HG03095 (cell line): ENCODE results near the gene SEMA5A.

Source experiments
- ATAC-seq: cut with Tn5 transposase; IDR thresholded peaks from one replicate; pipeline ENCODE4 v1.9.1; 2021; ENCODE audit warnings: moderate library complexity; ENCODE audit not compliant: unreplicated experiment

The SEMA5A gene

DNA sequence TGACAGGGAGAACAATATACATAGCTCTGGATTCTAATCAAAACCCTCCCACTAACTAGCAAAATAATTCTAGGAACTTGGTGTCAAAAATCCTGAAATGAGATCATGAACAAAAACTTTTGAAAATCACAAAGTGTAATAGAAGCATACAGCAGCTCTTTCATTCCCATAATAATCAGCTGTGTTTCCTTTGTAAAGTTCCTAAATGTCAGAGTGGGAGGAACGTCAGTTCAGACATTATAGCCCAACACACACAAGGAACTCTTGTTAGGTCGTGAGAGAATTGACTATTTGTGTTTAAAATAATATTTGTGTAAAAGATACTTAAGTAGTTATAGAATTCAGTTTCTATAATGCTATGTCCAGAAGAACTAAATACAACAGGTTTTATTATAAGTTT is 312.8 kb downstream of the SEMA5A start:
- no peak for ATAC-seq

DNA sequence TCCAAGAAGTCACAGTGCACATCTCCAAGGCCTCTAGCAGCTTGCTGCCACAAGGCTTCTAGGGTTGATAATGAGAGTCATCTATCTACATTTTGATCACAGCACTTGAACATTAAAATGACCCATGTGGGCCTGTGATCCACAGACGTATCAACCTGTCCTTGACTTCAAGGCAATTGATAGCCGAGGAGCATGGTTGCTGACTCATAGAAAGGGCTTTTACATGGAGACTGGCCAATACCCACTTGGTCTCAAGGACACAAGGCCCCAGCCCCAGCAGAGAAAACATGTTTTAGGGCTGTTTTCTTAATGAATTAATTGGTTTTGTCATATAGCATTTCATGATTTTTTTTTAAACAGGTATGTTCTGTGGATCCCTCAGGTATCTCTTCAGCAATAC is 314.0 kb downstream of the SEMA5A start:
- no peak for ATAC-seq

DNA sequence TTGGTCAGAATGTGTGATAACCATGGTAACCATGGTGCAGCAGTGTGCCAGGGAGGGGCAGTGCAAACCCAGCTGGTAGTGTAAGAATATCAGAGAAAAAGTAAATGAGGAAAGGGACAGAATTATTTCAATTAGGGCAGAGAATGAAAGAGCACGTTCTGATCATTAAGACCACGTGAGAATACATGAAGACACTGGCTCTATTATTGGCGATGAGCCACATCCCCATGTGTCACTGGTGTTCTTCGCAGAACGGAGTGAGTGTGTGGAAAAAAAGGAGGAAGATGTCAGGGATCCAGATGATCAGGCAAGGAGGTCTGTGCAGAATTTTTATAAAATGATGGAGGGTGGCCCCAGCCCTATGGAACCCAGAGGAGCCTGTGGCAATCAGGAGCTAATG is 315.5 kb downstream of the SEMA5A start:
- no peak for ATAC-seq

DNA sequence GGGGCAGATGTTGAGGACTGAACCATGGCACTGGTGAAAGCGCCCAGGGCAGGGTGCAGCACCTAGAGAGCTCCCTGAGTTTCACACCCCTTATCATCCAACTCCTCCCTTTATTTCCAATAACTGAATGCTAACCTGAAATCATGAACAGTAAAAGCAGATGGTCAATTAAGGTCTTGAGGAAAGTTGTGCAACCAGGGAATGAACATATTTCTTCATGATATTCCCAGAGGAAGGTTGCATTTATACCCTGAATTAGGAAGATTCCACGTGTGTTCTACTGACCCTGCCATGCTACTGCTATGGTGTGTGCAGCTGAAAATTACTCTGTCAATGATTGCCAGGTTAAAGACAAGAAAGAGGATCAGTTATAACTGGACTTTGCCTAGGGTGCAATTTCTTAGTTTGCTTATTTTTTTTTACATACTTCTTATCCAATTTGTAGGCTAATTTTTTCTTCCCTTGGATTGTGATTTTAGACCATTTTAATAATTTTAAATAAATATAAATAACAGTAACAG is 319.8 kb downstream of the SEMA5A start:
- no peak for ATAC-seq

DNA sequence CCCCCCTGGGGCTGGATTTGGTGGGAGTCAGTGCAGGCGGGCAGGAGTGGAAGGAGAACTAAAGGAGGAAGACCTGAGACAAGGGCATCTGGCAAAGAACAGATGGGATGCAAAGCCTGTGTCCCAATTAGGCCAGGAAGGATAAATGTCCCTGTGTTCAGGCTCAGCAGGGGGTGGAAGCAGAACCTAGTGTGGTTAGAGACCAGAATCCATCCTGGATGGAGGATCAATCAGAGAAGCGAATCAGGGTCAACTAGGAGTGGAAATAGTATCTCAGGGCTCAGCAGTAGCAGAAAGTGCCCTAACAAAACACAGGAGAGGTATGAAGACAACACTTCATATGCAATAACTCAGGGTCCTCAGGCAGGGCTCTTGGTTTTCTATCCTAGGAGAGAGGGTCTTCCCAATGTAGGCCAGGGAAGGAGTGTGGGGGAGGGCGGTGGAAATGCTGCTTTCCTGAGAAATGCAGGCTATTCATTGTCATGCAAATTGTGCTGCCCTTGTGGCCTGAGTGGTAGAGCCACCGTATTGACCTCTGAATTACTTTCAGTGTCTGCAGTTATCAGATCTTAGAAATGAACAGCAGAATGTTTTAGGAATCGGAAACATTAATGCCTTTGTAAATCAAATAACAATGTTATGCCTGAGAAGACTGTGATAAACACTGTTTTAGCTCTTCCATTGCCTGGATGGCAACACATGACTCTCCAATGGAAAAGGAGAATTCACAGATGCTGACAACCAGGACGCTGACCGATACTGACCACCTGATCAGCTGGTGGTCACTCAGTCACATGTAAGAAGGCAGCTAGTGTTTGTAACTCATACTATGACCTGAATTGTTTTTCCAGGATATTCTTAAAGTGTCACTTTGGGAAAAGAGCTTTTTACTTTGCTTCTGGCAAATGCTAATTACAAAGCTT is 323.6 kb downstream of the SEMA5A start:
- ATAC-seq, result no peak

DNA sequence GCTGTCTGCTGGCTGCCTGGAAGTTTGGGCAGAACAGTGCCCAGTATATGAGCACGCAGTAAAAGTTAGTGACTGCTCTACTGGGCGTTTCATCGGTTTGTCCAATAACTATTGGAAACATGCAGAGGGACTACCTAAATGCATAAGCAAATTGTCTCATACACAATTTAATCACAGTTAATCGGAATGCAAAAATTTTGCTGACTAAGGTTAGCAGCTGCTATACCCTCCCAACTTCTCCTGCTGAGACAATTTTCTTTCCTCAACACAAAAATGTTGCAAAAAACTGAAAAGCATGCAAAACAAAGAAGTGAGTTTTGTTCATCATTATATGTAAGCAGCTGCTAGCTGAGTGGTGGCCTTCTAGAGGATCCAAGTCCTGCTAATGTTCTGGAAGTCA is 327.5 kb downstream of the SEMA5A start:
- no peak for ATAC-seq

DNA sequence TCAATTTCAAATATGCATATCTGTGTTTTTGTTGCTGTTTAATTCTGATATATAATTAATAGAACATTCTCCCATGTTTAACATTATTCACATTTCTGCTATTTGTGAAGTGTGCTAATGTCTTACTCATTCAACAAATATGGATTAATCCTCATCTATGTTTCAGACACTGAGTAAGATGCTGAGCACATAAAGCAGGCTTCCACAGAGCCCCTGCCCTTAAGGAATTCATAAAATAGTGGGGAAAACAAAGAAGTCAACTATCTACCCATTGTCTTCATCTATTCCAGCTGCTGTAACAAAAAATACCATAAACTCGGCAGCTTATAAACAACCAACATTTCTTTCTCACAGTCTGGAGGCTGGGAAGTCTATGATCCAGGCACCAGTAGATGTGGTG is 333.3 kb downstream of the SEMA5A start:
- no peak for ATAC-seq

DNA sequence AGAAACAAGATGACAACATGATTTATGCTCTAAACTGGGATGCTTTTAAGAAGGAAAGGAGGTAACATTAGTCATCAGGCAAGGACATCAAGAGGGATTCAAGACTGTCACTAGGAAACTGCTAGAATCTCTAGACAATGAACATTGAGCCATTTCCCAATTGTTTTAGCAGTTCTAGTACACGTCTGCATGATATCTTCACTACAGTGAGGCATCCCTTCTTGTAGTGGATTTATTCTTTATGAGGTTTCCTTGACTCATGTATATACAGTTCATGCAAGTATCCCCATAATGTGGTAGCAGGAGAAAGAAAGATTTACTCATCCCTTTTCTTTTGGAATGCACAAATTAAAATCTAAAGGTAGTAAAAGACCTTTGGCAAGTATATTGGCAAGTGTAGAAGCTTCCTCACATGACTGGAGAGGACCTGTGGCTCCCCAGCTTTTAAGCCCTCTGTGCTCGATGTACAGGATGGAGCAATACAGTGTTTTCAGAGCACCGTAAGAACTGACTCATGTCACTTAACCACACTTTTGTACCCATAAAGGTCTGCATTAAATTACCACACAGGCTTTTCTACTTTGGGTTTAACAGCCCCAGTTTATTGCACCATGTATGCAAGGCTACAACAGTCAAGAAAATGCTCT is 335.9 kb downstream of the SEMA5A start:
- ATAC-seq, result no peak

DNA sequence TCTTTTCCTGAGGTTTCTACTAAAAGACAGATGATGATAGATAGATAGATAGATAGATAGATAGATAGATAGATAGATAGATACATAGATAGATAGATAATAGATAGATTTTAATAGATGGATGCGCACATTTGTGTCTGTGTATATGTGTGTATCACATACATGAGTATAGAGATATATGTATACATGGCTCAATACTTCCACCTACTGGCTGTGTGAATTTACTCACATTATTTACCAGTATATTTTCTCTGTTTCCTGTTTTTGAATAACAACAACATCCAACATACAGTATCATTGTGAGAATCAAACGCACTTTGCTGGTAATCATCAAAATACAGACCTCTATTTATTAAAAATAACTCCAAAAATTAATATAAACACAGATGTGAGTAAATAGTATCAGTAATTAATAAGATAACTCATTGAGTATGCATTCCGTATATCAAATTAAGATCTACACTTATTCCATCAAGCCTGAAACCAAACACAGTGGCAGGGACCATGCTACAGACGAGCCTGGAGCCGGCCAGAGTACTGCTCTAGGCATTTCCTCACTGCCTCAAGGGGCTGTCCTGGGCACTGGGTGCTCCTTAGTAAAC is 338.0 kb downstream of the SEMA5A start:
- no peak for ATAC-seq

DNA sequence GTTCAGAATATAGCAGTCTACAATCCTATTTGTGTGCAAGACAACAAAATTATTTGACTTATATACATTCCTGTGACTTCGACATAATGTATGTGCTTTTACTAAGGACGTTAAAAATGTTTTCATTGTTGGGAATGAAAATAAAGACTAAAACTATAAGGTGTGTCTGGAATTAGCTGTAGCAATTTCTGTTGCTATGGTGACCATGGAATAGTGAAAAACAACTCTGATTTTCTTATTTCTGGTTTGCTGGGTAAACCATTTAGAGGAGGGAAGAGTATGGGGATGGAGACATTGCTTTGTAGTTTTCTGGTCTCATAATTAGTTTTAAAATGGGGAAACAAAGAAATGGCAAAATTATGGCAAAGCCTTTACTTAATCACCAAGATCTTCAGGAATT is 343.2 kb downstream of the SEMA5A start:
- ATAC-seq, result no peak

DNA sequence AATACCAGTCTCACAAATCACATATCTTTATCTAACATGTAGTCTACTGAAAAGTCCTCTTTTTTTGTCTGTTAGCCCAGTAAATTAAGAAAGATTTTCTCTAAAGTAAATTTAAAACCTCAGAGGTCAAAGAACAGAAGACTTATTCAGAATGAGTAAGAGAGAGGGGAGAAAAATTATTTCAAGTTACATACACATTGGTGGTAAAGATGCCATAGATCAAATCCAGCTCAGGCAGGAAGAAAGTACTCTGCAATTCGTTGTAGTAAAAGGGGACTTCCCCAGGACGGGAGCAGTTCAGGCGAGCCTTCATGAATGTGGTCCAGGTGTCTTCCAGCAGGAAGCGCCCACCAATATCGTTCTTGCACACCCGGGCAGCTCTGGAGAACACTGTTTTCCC is 344.1 kb downstream of the SEMA5A start:
- ATAC-seq, result no peak

DNA sequence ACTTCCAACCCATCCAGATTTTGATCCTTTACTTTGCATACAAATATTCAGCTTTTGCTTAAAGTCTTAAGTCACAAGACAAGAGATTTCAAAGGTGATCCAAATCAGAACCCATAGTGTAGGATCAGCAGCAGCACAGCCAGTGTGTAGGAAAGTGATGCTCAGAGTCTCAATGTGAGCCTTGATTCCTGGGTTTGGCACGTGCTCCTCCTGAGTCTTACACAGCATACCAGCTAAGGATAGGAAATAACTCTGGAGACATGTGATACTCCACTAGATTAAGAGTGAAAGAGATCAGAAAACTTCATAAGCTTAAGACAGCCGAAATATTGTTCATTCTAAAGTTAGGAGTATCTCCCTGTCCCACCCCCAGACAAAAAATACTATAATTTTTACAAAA is 344.9 kb downstream of the SEMA5A start:
- no peak for ATAC-seq

DNA sequence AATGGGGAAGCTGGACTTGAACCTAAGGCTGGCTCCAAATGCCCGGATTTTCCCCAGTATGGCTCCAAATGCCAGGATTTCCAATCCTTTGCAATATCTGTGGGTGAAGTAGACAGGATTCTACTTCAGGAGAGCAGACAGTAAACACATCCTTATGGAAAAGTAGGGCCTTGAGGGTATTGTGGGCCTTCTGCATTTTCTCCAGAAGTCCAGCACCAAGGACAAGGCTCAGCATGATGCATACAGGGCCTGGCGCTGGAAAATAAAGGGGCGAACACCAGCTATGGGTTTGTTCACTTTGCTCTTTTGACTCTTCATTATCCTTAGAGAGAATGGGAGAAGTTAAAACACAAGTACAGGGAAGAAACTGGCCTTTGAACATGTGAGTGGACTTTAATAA is 347.5 kb downstream of the SEMA5A start:
- ATAC-seq, result no peak

DNA sequence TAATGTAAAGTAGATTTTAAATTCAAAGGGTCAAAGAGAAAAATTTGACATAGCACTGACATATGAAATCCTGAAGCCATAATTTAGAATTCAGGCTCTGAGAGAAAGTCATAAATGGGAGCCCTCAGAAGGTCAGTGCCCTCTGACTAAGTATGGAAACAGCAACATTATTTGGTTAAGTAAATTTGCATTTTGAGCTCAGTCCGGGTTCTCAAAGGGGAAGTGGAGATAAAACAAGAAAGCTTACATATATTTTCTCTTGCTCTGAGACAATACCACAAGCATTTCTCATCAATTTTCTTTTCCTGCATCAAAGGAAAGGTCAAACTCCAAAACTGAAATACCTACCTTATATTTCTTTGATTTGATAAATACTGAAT is 348.0 kb downstream of the SEMA5A start:
- peak; percentile 99 for ATAC-seq

DNA sequence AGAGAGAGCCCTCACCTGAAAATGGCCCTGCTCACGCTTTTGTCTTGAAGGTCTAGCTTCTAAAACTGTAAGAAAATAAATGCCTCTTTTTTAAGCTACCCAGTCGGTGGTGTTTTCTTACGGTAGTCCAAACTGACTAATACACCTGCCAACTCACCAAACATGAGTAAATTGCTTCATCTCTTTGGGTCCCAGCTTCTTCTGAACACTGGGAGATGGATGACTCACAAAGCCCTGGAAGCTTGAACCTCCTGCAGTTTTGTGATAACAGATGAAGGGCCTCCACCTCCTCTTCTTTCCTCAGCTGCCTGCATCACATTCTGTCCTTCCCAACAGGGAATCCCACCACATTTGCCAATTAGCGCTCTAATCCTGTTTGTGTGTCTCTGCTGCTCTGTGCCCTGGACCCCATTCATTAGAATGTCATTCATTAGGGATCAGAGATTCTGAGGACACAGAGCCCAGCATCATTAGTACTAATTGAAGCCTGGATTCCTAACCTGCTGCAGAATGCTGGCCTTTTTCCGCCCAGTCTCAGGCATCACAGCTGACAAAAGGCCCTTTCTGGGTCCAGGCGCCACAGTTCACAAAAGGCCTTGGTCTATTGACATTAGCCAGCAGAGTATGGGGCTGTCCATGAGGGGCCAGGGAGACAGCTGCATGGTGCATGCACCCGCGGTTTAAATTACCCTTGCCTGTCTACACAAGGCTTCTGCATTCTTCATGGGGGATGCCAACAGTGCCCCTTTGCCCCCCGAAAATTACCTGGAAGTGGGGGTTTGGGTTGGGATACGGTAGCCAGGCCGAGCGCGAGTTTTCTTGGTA is 349.3 kb downstream of the SEMA5A start:
- ATAC-seq, result no peak

DNA sequence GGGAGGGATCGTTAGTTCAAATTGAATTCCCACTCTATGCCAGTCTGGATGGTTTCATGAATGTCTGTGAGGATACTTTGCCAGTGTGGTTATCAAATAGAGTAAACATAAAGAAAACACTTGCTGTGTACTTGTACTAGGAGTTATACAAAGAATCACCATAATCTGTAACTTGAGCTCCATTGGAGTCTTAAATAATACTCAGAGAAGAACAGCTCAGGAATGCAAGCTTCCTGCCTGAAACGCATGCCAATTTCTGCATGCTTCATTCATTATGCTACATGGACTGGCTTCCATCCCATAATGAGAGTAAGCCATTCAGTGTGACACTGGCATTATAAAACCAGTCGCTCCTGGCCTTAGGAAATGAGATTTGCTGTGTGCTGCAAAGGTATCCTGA is 351.4 kb downstream of the SEMA5A start:
- ATAC-seq, result no peak

DNA sequence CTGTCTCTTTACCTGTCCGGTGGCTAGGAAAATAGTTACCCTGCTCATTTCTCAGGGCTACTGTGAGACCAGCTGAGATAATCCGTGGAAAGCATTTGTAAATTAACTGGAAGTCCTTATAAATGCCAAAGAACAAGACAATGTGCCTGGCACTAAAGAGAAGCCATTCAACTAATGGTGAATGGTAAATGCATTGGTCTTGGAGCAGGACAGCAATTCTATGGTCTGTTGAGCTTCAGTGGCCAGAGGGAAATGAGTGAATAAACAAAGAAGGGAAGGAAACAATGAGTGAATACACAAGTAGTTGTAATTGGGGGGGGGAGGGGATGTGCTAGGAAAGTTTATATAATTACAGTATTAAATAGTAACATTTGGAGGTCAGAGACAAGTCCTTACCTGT is 353.6 kb downstream of the SEMA5A start:
- ATAC-seq, result no peak

DNA sequence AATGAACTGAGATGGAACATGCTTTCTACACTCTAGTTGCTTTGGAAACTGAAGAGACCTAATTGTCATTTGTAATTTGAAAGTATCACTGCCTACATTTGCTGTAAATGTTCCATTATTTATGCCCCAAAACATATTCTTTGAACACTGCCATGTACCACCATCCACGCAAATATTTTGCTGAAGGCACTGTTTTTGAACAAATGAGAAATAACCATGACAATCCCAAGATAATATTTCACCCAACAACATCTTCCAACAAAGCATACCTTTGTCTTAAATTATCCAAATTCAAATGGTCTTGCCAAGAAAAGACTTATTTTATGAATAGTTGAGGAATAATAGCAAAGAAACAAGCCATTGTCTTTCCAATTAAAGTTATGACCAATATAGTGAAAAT is 356.2 kb downstream of the SEMA5A start:
- ATAC-seq, result no peak

DNA sequence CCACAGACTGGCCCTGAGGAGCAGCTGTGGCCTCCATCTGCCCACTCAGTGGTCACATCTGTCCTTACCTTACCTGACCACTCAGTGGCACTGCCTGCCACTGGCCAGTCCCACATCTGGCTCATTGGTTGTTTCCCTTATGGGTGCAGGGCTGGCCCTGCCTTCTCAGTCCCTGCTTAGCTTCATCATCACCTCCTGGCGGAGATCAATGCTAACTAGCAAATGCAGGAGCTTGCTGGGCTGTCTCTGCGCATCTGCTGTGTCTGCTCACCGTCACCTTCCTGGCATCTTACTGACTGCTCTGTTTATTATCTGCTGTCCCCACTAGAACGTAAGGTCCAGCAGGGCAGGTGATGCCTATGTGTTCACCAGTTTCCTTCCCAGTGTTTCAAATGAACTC is 356.9 kb downstream of the SEMA5A start:
- ATAC-seq, result no peak

DNA sequence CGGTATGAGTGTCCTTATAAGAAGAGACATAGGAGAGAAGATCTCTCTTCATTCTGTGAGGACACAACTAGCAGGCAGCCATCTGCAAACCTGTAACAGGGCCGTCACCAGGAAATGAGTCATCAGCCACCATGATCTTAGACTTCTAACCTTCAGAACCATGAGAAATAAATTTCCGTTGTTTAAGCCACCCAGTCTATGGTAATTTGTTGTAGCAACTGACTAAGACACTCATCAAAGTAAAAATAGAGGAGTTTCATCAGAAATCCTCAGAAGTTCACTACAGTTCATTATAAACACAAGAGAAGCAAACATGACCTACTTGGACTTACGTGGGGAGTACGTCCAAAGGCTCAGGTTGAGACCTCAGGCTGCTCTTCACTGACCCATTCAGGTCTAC is 357.7 kb downstream of the SEMA5A start:
- ATAC-seq, result no peak

DNA sequence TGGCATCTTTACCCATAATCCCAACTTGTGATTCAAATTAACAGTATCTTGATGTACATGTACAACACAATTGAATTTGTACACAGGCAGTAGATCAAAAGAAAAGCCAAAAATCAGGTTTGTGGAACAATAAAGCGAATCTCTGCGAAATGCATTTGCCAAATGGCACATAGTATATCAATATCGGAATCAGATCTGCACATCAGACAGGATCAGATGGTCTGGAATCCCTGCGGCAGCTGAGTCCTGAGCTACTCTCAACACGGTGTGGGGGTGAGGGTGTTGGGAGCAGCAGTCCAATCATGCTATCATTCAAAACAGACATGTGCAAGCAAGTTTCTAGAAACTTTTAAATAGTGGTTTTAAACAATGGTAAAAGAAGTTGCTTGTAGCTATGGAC is 358.3 kb downstream of the SEMA5A start:
- ATAC-seq, result no peak
